Stimulated activated CD8-positive, alpha-beta memory T cell treated with anti-CD3 and anti-CD28 coated beads, Interleukin-15, amount 100 ng/mL, for 1 hour (primary cell): Measurements from ENCODE around the gene HPGDS.
"Not testable (repeated sequence)": the region's sequence is repeated elsewhere in the genome, so short reads cannot be mapped to it uniquely, and the experiment has no call there.

Source experiments
- DNase-seq: peaks from one replicate; pipeline ENCODE4 v3.0.0-alpha.2; 2020; ENCODE audit warnings: low read depth

Gene HPGDS

GRCh38 chr4:94357624-94358023, 15.0 kb upstream of the HPGDS start:
- DNase-seq = no peak

- DNase-seq = no peak
Observed at GRCh38 chr4:94356444-94356843, 13.8 kb upstream of the HPGDS start.

- DNase-seq = no peak
Observed at GRCh38 chr4:94354474-94354896, 11.8 kb upstream of the HPGDS start.

GRCh38 chr4:94352996-94353395, 10.4 kb upstream of the HPGDS start:
- no peak for DNase-seq

- no peak for DNase-seq
Observed at GRCh38 chr4:94352163-94352562, 9.5 kb upstream of the HPGDS start.

- DNase-seq = no peak
Observed at GRCh38 chr4:94351319-94351718, 8.7 kb upstream of the HPGDS start.

- DNase-seq = no peak
Observed at GRCh38 chr4:94350095-94350494, 7.5 kb upstream of the HPGDS start.

GRCh38 chr4:94349193-94349592, 6.6 kb upstream of the HPGDS start:
- no peak for DNase-seq

- DNase-seq = no peak
Observed at GRCh38 chr4:94348666-94349065, 6.0 kb upstream of the HPGDS start.

GRCh38 chr4:94346541-94346940, 3.9 kb upstream of the HPGDS start:
- no peak for DNase-seq

- no peak for DNase-seq
Observed at GRCh38 chr4:94345969-94346368, 3.3 kb upstream of the HPGDS start.

GRCh38 chr4:94345266-94345665, 2.6 kb upstream of the HPGDS start:
- no peak for DNase-seq

GRCh38 chr4:94344457-94344856, 1.8 kb upstream of the HPGDS start:
- no peak for DNase-seq

GRCh38 chr4:94341481-94342370, 910 bp downstream of the HPGDS start:
- DNase-seq = no peak

- DNase-seq = no peak
Observed at GRCh38 chr4:94339779-94340178, 2.9 kb downstream of the HPGDS start.

GRCh38 chr4:94338681-94339351, 3.8 kb downstream of the HPGDS start:
- no peak for DNase-seq

- DNase-seq = not testable (repeated sequence)
Observed at GRCh38 chr4:94336791-94337190, 5.8 kb downstream of the HPGDS start.

- no peak for DNase-seq
Observed at GRCh38 chr4:94336303-94336702, 6.3 kb downstream of the HPGDS start.

GRCh38 chr4:94334962-94335361, 7.7 kb downstream of the HPGDS start:
- DNase-seq = no peak

- DNase-seq = no peak
Observed at GRCh38 chr4:94334476-94334875, 8.2 kb downstream of the HPGDS start.

- DNase-seq = no peak
Observed at GRCh38 chr4:94333866-94334265, 8.8 kb downstream of the HPGDS start.

GRCh38 chr4:94332983-94333590, 9.5 kb downstream of the HPGDS start:
- no peak for DNase-seq

- no peak for DNase-seq
Observed at GRCh38 chr4:94329933-94330332, 12.7 kb downstream of the HPGDS start.
